H1 (cell line): ENCODE measurements around the gene FRY. TPM values are rescaled to one million over a fixed set of nuclear protein-coding genes. Genes with fewer than 3 reads are reported as not detected.

ENCODE experiments used
- CTCF ChIA-PET: fragments of 300-600 bp; sonication (Branson Sonifier 250); formaldehyde crosslinking; loops from one replicate; lab custom pipeline; 2021; ENCODE audit not compliant: partially characterized antibody; lab: Charles Lee
- POLR2A ChIA-PET: fragments of 300-600 bp; sonication (Branson Sonifier 250); formaldehyde crosslinking; loops from one replicate; lab custom pipeline; 2021; ENCODE audit warnings: inconsistent platforms; ENCODE audit not compliant: partially characterized antibody; lab: Charles Lee
- DNase-seq, 2 experiments: peaks; one replicate each; pipeline versions ENCODE4 v3.0.0 to v3.0.0-alpha.2; 2010 to 2022; ENCODE audit warnings: low spot score in 2 of 2, low read depth in 1 of 2, mixed read lengths in 1 of 2
- FAIRE-seq: peaks from 2 replicates; lab custom pipeline; 2011; peaks lifted over from hg19 to GRCh38; lab: Jason Lieb, UNC
- H2AFZ ChIP-seq: 2 replicates; pipeline ENCODE4 v1.8.1; 2012; ENCODE audit warnings: low read length, inconsistent platforms
- H2AK5ac ChIP-seq: 2 replicates; pipeline ENCODE4 v1.6.1; 2013; ENCODE audit warnings: low read depth, low read length
- H2BK120ac ChIP-seq: replicated peaks from 2 replicates; pipeline ENCODE3; 2013; ENCODE audit warnings: low read depth, low read length, inconsistent platforms
- H2BK12ac ChIP-seq: 2 replicates; pipeline ENCODE4 v1.6.1; 2013; ENCODE audit warnings: low read depth, low read length
- H2BK15ac ChIP-seq: 2 replicates; pipeline ENCODE4 v1.6.1; 2013; ENCODE audit warnings: low read length
- H2BK20ac ChIP-seq: 2 replicates; pipeline ENCODE4 v1.6.1; 2013; ENCODE audit warnings: low read length
- H2BK5ac ChIP-seq: 2 replicates; pipeline ENCODE4 v1.6.1; 2013; ENCODE audit warnings: low read depth, low read length
- H3K14ac ChIP-seq: 2 replicates; pipeline ENCODE4 v1.6.1; 2013; ENCODE audit warnings: inconsistent platforms; ENCODE audit not compliant: insufficient read length
- H3K18ac ChIP-seq: 2 replicates; pipeline ENCODE4 v1.6.1; 2013; ENCODE audit warnings: low read length; ENCODE audit errors: extremely low read depth
- H3K23ac ChIP-seq: 2 replicates; pipeline ENCODE4 v1.6.1; 2013; ENCODE audit warnings: inconsistent platforms; ENCODE audit not compliant: insufficient read length
- H3K23me2 ChIP-seq: 2 replicates; pipeline ENCODE4 v1.6.1; 2013; ENCODE audit warnings: low read depth, low read length
- H3K27ac ChIP-seq: 2 replicates; pipeline ENCODE4 v1.6.1; 2011; ENCODE audit warnings: low read depth, low read length, inconsistent platforms
- H3K27me3 ChIP-seq, 4 experiments: replicated peaks in 1 of 4; 1 replicate in 1 of 4; 2 replicates in 3 of 4; pipeline versions ENCODE4 v1.6.1 to v1.8.1; 2011 to 2013; ENCODE audit warnings: low read length in 3 of 4, mild to moderate bottlenecking in 3 of 4, inconsistent platforms in 2 of 4, mixed read lengths in 2 of 4, moderate library complexity in 1 of 4; ENCODE audit not compliant: control insufficient read depth in 3 of 4, insufficient read depth in 3 of 4; ENCODE audit errors: extremely low read depth in 1 of 4
- H3K36me3 ChIP-seq, 4 experiments: 2 replicates each; pipeline versions ENCODE4 v1.6.1 to v1.8.1; 2011 to 2013; ENCODE audit warnings: mild to moderate bottlenecking in 4 of 4, low read length in 3 of 4, moderate library complexity in 2 of 4, control low read depth in 1 of 4, inconsistent platforms in 1 of 4; ENCODE audit not compliant: insufficient read depth in 4 of 4, control insufficient read depth in 2 of 4
- H3K4ac ChIP-seq: replicated peaks from 2 replicates; pipeline ENCODE3; 2013; ENCODE audit warnings: low read length, low read depth, mixed read lengths, inconsistent platforms; ENCODE audit not compliant: insufficient read length
- H3K4me1 ChIP-seq, 4 experiments: replicated peaks in 1 of 4; 1 replicate in 1 of 4; 2 replicates in 3 of 4; pipeline versions ENCODE4 v1.6.1 to v1.8.1; 2011 to 2013; ENCODE audit warnings: low read length in 3 of 4, inconsistent platforms in 2 of 4, mixed read lengths in 1 of 4; ENCODE audit not compliant: insufficient read depth in 4 of 4, control insufficient read depth in 3 of 4
- H3K4me2 ChIP-seq, 2 experiments: 2 replicates each; pipeline versions ENCODE4 v1.6.1 to v1.8.1; 2011 to 2013; ENCODE audit warnings: low read depth in 2 of 2, low read length in 2 of 2, control low read depth in 1 of 2, inconsistent platforms in 1 of 2, mild to moderate bottlenecking in 1 of 2; ENCODE audit not compliant: insufficient read depth in 1 of 2
- H3K4me3 ChIP-seq, 4 experiments: fragments of 200-600, 300-600 bp in 1 of 4; sonication (generic), shearing (Covaris generic), sonication (Bioruptor Twin) in 1 of 4; 2 replicates each; pipeline versions ENCODE4 v1.5.1 to v1.8.1; 2011 to 2016; ENCODE audit warnings: low read length in 4 of 4, low read depth in 3 of 4, control low read depth in 2 of 4, inconsistent platforms in 2 of 4, mild to moderate bottlenecking in 2 of 4, mixed read lengths in 1 of 4, moderate library complexity in 1 of 4; ENCODE audit not compliant: insufficient read depth in 2 of 4; ENCODE audit errors: extremely low read depth in 1 of 4
- H3K56ac ChIP-seq: replicated peaks from 2 replicates; pipeline ENCODE3; 2013; ENCODE audit warnings: low read depth, mild to moderate bottlenecking, mixed read lengths, low read length, inconsistent platforms; ENCODE audit not compliant: insufficient read length
- H3K79me1 ChIP-seq: 2 replicates; pipeline ENCODE4 v1.6.1; 2013; ENCODE audit warnings: low read depth, low read length, control low read depth
- H3K79me2 ChIP-seq, 2 experiments: 2 replicates each; pipeline versions ENCODE4 v1.6.1 to v1.8.1; 2012 to 2013; ENCODE audit warnings: low read length in 2 of 2, mild to moderate bottlenecking in 2 of 2, inconsistent platforms in 1 of 2; ENCODE audit not compliant: insufficient read depth in 2 of 2, control insufficient read depth in 1 of 2
- H3K9ac ChIP-seq, 4 experiments: replicated peaks in 1 of 4; 1 replicate in 1 of 4; 2 replicates in 3 of 4; pipeline versions ENCODE4 v1.6.1 to v1.8.1; 2011 to 2013; ENCODE audit warnings: low read depth in 3 of 4, low read length in 3 of 4, control low read depth in 2 of 4, mild to moderate bottlenecking in 2 of 4, moderate library complexity in 2 of 4, inconsistent platforms in 1 of 4; ENCODE audit errors: extremely low read depth in 1 of 4
- H3K9me3 ChIP-seq, 2 experiments: 2 replicates each; pipeline versions ENCODE4 v1.6.1 to v1.8.1; 2012 to 2013; ENCODE audit warnings: mild to moderate bottlenecking in 2 of 2, moderate library complexity in 2 of 2, control low read depth in 1 of 2, inconsistent platforms in 1 of 2, low read depth in 1 of 2, low read length in 1 of 2, mixed read lengths in 1 of 2; ENCODE audit not compliant: insufficient read depth in 2 of 2
- H4K20me1 ChIP-seq, 2 experiments: replicated peaks in 1 of 2; 2 replicates each; pipeline versions ENCODE3 to v1.8.1; 2011 to 2013; ENCODE audit warnings: inconsistent platforms in 2 of 2, low read length in 2 of 2, mild to moderate bottlenecking in 1 of 2; ENCODE audit not compliant: insufficient read depth in 2 of 2, control insufficient read depth in 1 of 2
- H4K5ac ChIP-seq: 2 replicates; pipeline ENCODE4 v1.6.1; 2013; ENCODE audit warnings: low read length, low read depth, mixed read lengths, inconsistent platforms; ENCODE audit not compliant: insufficient read length
- H4K8ac ChIP-seq: 2 replicates; pipeline ENCODE4 v1.8.0; 2013; ENCODE audit warnings: mild to moderate bottlenecking, moderate library complexity, low read length, inconsistent platforms; ENCODE audit not compliant: insufficient read depth; ENCODE audit errors: extremely low read depth
- H4K91ac ChIP-seq: replicated peaks from 2 replicates; pipeline ENCODE3; 2013; ENCODE audit warnings: low read length, mixed read lengths, inconsistent platforms; ENCODE audit not compliant: insufficient read length
- CBX8 ChIP-seq: fragments of 300-800, 300-1000 bp; sonication (generic); IDR thresholded peaks from 2 replicates; pipeline ENCODE4 v1.7.1; 2016; ENCODE audit warnings: low read depth, low read length, borderline replicate concordance
- CTBP2 ChIP-seq: IDR thresholded peaks from 2 replicates; pipeline ENCODE4 v1.7.0; 2011; ENCODE audit warnings: borderline replicate concordance, mild to moderate bottlenecking, moderate library complexity, mixed read lengths, low read length; ENCODE audit not compliant: insufficient read depth, insufficient read length
- EP300 ChIP-seq, 2 experiments: IDR thresholded peaks; 1 replicate in 1 of 2; 2 replicates in 1 of 2; pipeline ENCODE4 v1.6.1; 2011 to 2012; ENCODE audit warnings: low read depth in 2 of 2, low read length in 2 of 2, mild to moderate bottlenecking in 2 of 2, borderline replicate concordance in 1 of 2, inconsistent platforms in 1 of 2, moderate library complexity in 1 of 2
- HDAC2 ChIP-seq, 2 experiments: fragments of 300-600 bp in 1 of 2; sonication (generic) in 1 of 2; IDR thresholded peaks; 2 replicates each; pipeline ENCODE4 v1.6.1; 2011 to 2012; ENCODE audit warnings: low read depth in 2 of 2, low read length in 2 of 2, mild to moderate bottlenecking in 2 of 2, moderate library complexity in 2 of 2, borderline replicate concordance in 1 of 2, inconsistent platforms in 1 of 2
- KDM5A ChIP-seq: fragments of 200-600 bp; IDR thresholded peaks from 2 replicates; pipeline ENCODE4 v1.7.1; 2012; ENCODE audit warnings: mild to moderate bottlenecking, low read length, inconsistent platforms, mixed read lengths
- RBBP5 ChIP-seq: IDR thresholded peaks from 2 replicates; pipeline ENCODE4 v1.7.1; 2012; ENCODE audit warnings: low read depth, mild to moderate bottlenecking, inconsistent platforms, low read length, moderate library complexity, borderline replicate concordance
- TBP ChIP-seq: IDR thresholded peaks from 2 replicates; pipeline ENCODE4 v1.6.1; 2011; ENCODE audit warnings: low read depth, low read length, improper control_type of control experiment
- WGBS, 2 experiments: shearing (Covaris generic) in 1 of 2; methylation state at CpG; one replicate each; pipeline versions ENCODE4 v1.1.6 to v1.1.7; 2013 to 2015; ENCODE audit warnings: low lambda C conversion rate in 2 of 2, mixed read lengths in 2 of 2, inconsistent platforms in 1 of 2, low coverage in 1 of 2, missing lambda C conversion rate in 1 of 2; ENCODE audit not compliant: insufficient replicate concordance in 2 of 2, insufficient coverage in 1 of 2, insufficient read length in 1 of 2; ENCODE audit errors: extremely low coverage in 1 of 2, missing lambda C conversion rate in 1 of 2; 5-methylcytosine and 5-hydroxymethylcytosine counted together
- polyA plus RNA-seq, 7 experiments: library from polyadenylated mRNA; depleted of rRNA in 3 of 7; stranded (reverse) in 5 of 7; unstranded in 2 of 7; fragments of >200 nt in 5 of 7; fragments of 200-250 nt in 2 of 7; gene quantifications; 1 replicate in 5 of 7; 2 replicates in 1 of 7; 4 replicates in 1 of 7; pipeline versions ENCODE4 v1.2.1 to v1.2.3, GENCODE V29; 2011 to 2013; ENCODE audit warnings: missing spikeins in 2 of 7, mixed read lengths in 2 of 7
- total RNA-seq: library from RNA; stranded (reverse); fragmentation: NEBNext Ultra II Directional; extraction: Animal tissue kit (Norgen Biotek cat#: 25700); gene quantifications from 2 replicates; pipeline ENCODE4 v1.2.1, GENCODE V29; 2021
- TF ChIP-seq, protein P1 (sequence below): IDR thresholded peaks from 2 replicates; pipeline ENCODE4 v1.6.1; 2011; ENCODE audit warnings: low read length, improper control_type of control experiment
- TF ChIP-seq, protein P2 (sequence below): IDR thresholded peaks from 2 replicates; pipeline ENCODE4 v1.6.1; 2012; ENCODE audit warnings: inconsistent platforms

Gene FRY
- total and polyA plus RNA-seq, 2 of the 8 experiments (the other 6 are each of a cell fraction or from before 2014, with no cell fraction given), result 4.3 to 9.2 TPM

DNA sequence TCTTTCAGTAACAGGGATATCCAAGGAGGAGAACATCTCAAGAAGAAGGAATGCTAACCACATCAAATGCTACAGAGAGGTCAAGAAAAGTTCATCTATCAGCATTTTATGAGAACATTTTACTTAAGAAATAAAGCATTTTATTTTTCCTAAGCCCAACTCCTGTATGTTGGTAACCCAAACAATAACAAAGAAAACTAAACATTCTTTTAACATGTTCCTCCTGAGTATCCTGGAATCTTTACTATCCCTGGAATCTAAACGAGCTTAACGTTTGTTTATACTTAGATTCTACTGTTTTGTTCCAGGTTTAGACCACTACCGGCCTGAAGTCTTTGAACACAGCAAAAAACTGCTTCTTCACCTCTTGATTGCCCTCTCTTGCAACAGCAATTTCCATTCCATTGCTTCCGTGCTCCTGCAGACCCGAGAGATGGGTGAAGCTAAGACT, 193.9 kb downstream of the FRY start:
- Histone ChIP-seq H4K8ac (no peak overlapping the region), H2BK5ac (no peak overlapping the region), H3K27me3 (no peaks in the 10 kb centered on the region), H3K4me1 (peaks cover 0 to 3% (median 0%) of the 10 kb centered on the region in 4 experiments; a peak in 1 of 7 replicates), H3K18ac (no peak overlapping the region), H3K9ac (no peak overlapping the region), H2BK20ac (no peak overlapping the region), H3K79me1 (no peaks in the 10 kb centered on the region), H2BK15ac (no peak overlapping the region), H3K23me2 (no peaks in the 10 kb centered on the region), H3K56ac (no peak overlapping the region), H3K9me3 (no peaks in the 10 kb centered on the region), H2BK120ac (no peak overlapping the region), H2AFZ (no peak overlapping the region), H3K4me3 (no peak overlapping the region), H4K91ac (no peak overlapping the region), H3K4ac (no peak overlapping the region), H3K27ac (no peak overlapping the region), H4K20me1 (no peaks in the 10 kb centered on the region), H4K5ac (no peak overlapping the region), H2AK5ac (no peak overlapping the region), H3K14ac (no peak overlapping the region), H2BK12ac (no peak overlapping the region), H3K79me2 (no peaks in the 10 kb centered on the region), H3K36me3 (peaks cover 0 to 10% (median 3%) of the 10 kb centered on the region in 4 experiments; a peak in 3 of 8 replicates), H3K4me2 (no peak overlapping the region), H3K23ac (no peak overlapping the region)
- FAIRE-seq (no peak), DNase-seq (no peak)
- no peak for TF ChIP-seq CTBP2
- TF ChIP-seq, protein P1, sequence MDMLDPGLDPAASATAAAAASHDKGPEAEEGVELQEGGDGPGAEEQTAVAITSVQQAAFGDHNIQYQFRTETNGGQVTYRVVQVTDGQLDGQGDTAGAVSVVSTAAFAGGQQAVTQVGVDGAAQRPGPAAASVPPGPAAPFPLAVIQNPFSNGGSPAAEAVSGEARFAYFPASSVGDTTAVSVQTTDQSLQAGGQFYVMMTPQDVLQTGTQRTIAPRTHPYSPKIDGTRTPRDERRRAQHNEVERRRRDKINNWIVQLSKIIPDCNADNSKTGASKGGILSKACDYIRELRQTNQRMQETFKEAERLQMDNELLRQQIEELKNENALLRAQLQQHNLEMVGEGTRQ, result no peak
- no peak for TF ChIP-seq RBBP5
- no peak for TF ChIP-seq TBP
- no peak for TF ChIP-seq EP300 (IDR thresholded peaks at IDR 0.05; ENCODE audit: borderline replicate concordance in 1 of 2, low read depth in 2 of 2, low read length in 2 of 2)
- no peak for TF ChIP-seq KDM5A
- no peak for TF ChIP-seq HDAC2 (IDR thresholded peaks at IDR 0.05; ENCODE audit: borderline replicate concordance in 1 of 2, low read depth in 2 of 2, low read length in 2 of 2)
- TF ChIP-seq CBX8, result no peak
- TF ChIP-seq, protein P2, sequence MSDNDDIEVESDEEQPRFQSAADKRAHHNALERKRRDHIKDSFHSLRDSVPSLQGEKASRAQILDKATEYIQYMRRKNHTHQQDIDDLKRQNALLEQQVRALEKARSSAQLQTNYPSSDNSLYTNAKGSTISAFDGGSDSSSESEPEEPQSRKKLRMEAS, result no peak
- 83% methylated on average over 5 of the region's 5 CpGs; no CpG with 5 or more reads in 1 of the 2 experiments for WGBS, 2 experiments
- CTCF ChIA-PET, result interaction anchor here (0.9 to 1.9 kb wide), 5 partner anchors 10 to 316 kb away, joined by 3 to 5 read pairs (median 3); no protein-coding TSS in a partner anchor
- POLR2A ChIA-PET, result no interaction called here
